PC-9 (cell line): Measurements from ENCODE around the gene EOMES. TPM values are rescaled to one million over a fixed set of nuclear protein-coding genes. Genes with fewer than 3 reads are reported as not detected.

ENCODE experiments used
- BruUV-seq: library from RNA; stranded (reverse); fragments of 400-500 nt; replicated peaks from 2 replicates; lab custom pipeline; 2021; lab: Mats Ljungman, UMichigan
- CTCF ChIA-PET: fragments of 300-600 bp; sonication (Branson Sonifier 250); formaldehyde crosslinking; loops from one replicate; lab custom pipeline; 2022; ENCODE audit warnings: antibody characterized with exemption; lab: Charles Lee
- POLR2A ChIA-PET: fragments of 300-600 bp; sonication (Branson Sonifier 250); formaldehyde crosslinking; loops from one replicate; lab custom pipeline; 2022; ENCODE audit warnings: antibody characterized with exemption; ENCODE audit not compliant: unreplicated experiment; lab: Charles Lee
- DNase-seq, 2 experiments: peaks; one replicate each; pipeline versions ENCODE4 v3.0.0 to v3.0.0-alpha.2; 2015 to 2022; ENCODE audit warnings: mixed read lengths in 1 of 2
- H2AFZ ChIP-seq: fragments of 200-600 bp; sonication (generic); 2 replicates; pipeline ENCODE4 v1.8.1; 2017; ENCODE audit warnings: antibody characterized with exemption
- H3F3A ChIP-seq: fragments of 200-600 bp; sonication (generic); 2 replicates; pipeline ENCODE4 v1.8.1; 2017; ENCODE audit warnings: antibody characterized with exemption, mild to moderate bottlenecking, low read depth; ENCODE audit not compliant: insufficient read depth
- H3K27ac ChIP-seq: fragments of 200-600 bp; sonication (generic); 2 replicates; pipeline ENCODE4 v1.6.1; 2016; ENCODE audit warnings: mixed run types
- H3K27me3 ChIP-seq: fragments of 200-600 bp; sonication (generic); 2 replicates; pipeline ENCODE4 v1.6.1; 2016; ENCODE audit warnings: low read depth, mixed run types; ENCODE audit not compliant: insufficient read depth
- H3K36me3 ChIP-seq: fragments of 200-600 bp; sonication (generic); 2 replicates; pipeline ENCODE4 v1.6.1; 2016; ENCODE audit warnings: low read depth, mixed run types
- H3K4me1 ChIP-seq: fragments of 200-600 bp; sonication (generic); replicated peaks from 2 replicates; pipeline ENCODE4 v1.6.1; 2016; ENCODE audit warnings: mixed run types; ENCODE audit not compliant: insufficient read depth
- H3K4me2 ChIP-seq: fragments of 200-600 bp; sonication (generic); 2 replicates; pipeline ENCODE4 v1.6.1; 2017; ENCODE audit warnings: mixed run types
- H3K4me3 ChIP-seq: fragments of 200-600 bp; sonication (generic); 2 replicates; pipeline ENCODE4 v1.6.1; 2016; ENCODE audit warnings: mixed run types
- H3K79me2 ChIP-seq: fragments of 200-600 bp; sonication (generic); 2 replicates; pipeline ENCODE4 v1.6.1; 2017; ENCODE audit warnings: low read depth, mixed run types
- H3K9me2 ChIP-seq: fragments of 200-600 bp; sonication (generic); 2 replicates; pipeline ENCODE4 v1.8.1; 2017; ENCODE audit warnings: mild to moderate bottlenecking; ENCODE audit not compliant: insufficient read depth
- H3K9me3 ChIP-seq: fragments of 200-600 bp; sonication (generic); 2 replicates; pipeline ENCODE4 v1.8.1; 2016; ENCODE audit warnings: low read depth; ENCODE audit not compliant: insufficient read depth
- H4K20me1 ChIP-seq: fragments of 200-600 bp; sonication (generic); 2 replicates; pipeline ENCODE4 v1.8.1; 2017; ENCODE audit not compliant: insufficient read depth
- CTCF ChIP-seq: fragments of 200-600 bp; sonication (generic); conservative IDR thresholded peaks from 2 replicates; pipeline ENCODE4 v1.6.1; 2017; ENCODE audit warnings: mixed run types, antibody characterized with exemption, mild to moderate bottlenecking, moderate library complexity
- EZH2 ChIP-seq: fragments of 200-600 bp; sonication (generic); IDR thresholded peaks from 2 replicates; pipeline ENCODE4 v1.8.0; 2017; ENCODE audit warnings: antibody characterized with exemption, low read depth
- intact Hi-C: fragments of 100-400 bp; cut with micrococcal nuclease; formaldehyde crosslinking; loops from one replicate; pipeline ENCODE4 v1.10.0; 2022; ENCODE audit not compliant: unreplicated experiment
- total RNA-seq: library from RNA; stranded (reverse); gene quantifications from 2 replicates; pipeline ENCODE4 v1.2.3, GENCODE V29; 2021

The EOMES gene
- total RNA-seq, 1 experiment from 2014 or later: not detected

- intact Hi-C loops: no loop called here
- POLR2A ChIA-PET: no interaction called here
Measured at GRCh38 chr3:27724459-27725197, 2.5 kb upstream of the EOMES start.

GRCh38 chr3:27723815-27724458 lies 1.8 kb upstream of the EOMES start:
- H3K4me3 ChIP-seq: no peak overlapping the region
- ChIA-PET POLR2A (no interaction called here), CTCF (interaction anchor here (0.7 kb wide), 1 partner anchor 109 kb away, joined by 3 read pairs; no protein-coding TSS in a partner anchor)
- H3K27ac ChIP-seq: no peak overlapping the region
- no peak for DNase-seq
- H3K4me1 ChIP-seq: no peaks in the 10 kb centered on the region
- no peak overlapping the region for H3K4me2 ChIP-seq
- H3K9me3 ChIP-seq: no peaks in the 10 kb centered on the region
- no peak overlapping the region for H2AFZ ChIP-seq
- TF ChIP-seq CTCF (no peak), EZH2 (no peak)
- BruUV-seq: no TSS peak
- no peaks in the 10 kb centered on the region for H3K9me2 ChIP-seq
- intact Hi-C loops: no loop called here
- peaks cover 5% of the 10 kb centered on the region; the same call in 1 of the 2 replicates for H3K27me3 ChIP-seq
- H3F3A ChIP-seq: no peaks in the 10 kb centered on the region
- no peaks in the 10 kb centered on the region for H4K20me1 ChIP-seq
- no peaks in the 10 kb centered on the region for H3K79me2 ChIP-seq
- H3K36me3 ChIP-seq: no peaks in the 10 kb centered on the region

More at GRCh38 chr3:27724459-27725197, 2.5 kb upstream of the EOMES start:
- no peak for DNase-seq
- H2AFZ ChIP-seq: no peak overlapping the region
- TF ChIP-seq CTCF (no peak), EZH2 (no peak)
- H3K4me2 ChIP-seq: no peak overlapping the region
- no peaks in the 10 kb centered on the region for H3K36me3 ChIP-seq
- no peaks in the 10 kb centered on the region for H3K79me2 ChIP-seq
- peaks cover 8% of the 10 kb centered on the region; the same call in 1 of the 2 replicates for H3K27me3 ChIP-seq
- no peak overlapping the region for H3K27ac ChIP-seq
- no peaks in the 10 kb centered on the region for H3K4me1 ChIP-seq
- no peaks in the 10 kb centered on the region for H3K9me3 ChIP-seq
- H3K4me3 ChIP-seq: no peak overlapping the region
- CTCF ChIA-PET: no interaction called here
- no TSS peak for BruUV-seq
- no peaks in the 10 kb centered on the region for H3F3A ChIP-seq
- no peaks in the 10 kb centered on the region for H3K9me2 ChIP-seq
- H4K20me1 ChIP-seq: no peaks in the 10 kb centered on the region

- Histone ChIP-seq H3K4me1 (no peaks in the 10 kb centered on the region), H3K27ac (no peak overlapping the region), H3F3A (no peaks in the 10 kb centered on the region), H3K4me2 (no peak overlapping the region), H3K9me3 (no peaks in the 10 kb centered on the region), H3K9me2 (no peaks in the 10 kb centered on the region), H2AFZ (no peak overlapping the region), H3K79me2 (no peaks in the 10 kb centered on the region), H3K4me3 (no peak overlapping the region), H3K36me3 (no peaks in the 10 kb centered on the region), H4K20me1 (no peaks in the 10 kb centered on the region), H3K27me3 (no peaks in the 10 kb centered on the region; the same call in 1 of the 2 replicates)
- no peak for DNase-seq
- POLR2A ChIA-PET: no interaction called here
- CTCF ChIA-PET: interaction anchor here (0.6 to 0.7 kb wide), 2 partner anchors 48 to 108 kb away, joined by 3 read pairs; no protein-coding TSS in a partner anchor
- no peak for TF ChIP-seq CTCF
- no peak for TF ChIP-seq EZH2
- intact Hi-C loops: no loop called here
- no TSS peak for BruUV-seq
Measured at GRCh38 chr3:27723456-27723814, 1.3 kb upstream of the EOMES start.
